KMS-11 (cell line): ENCODE data around the gene CACNA1G.

ENCODE experiments used
- H2AFZ ChIP-seq: fragments of 200-600 bp; sonication (generic); 2 replicates; pipeline ENCODE4 v1.6.1; 2016; ENCODE audit warnings: antibody characterized with exemption, mixed run types, low read depth
- H3K27ac ChIP-seq: fragments of 200-600 bp; sonication (generic); 2 replicates; pipeline ENCODE4 v1.6.1; 2016; ENCODE audit warnings: mild to moderate bottlenecking, mixed run types
- H3K27me3 ChIP-seq: fragments of 200-600 bp; sonication (generic); 2 replicates; pipeline ENCODE4 v1.6.1; 2017; ENCODE audit warnings: mild to moderate bottlenecking, low read depth, mixed run types, moderate library complexity; ENCODE audit not compliant: insufficient read depth
- H3K36me3 ChIP-seq: fragments of 200-600 bp; sonication (generic); 2 replicates; pipeline ENCODE4 v1.6.1; 2017; ENCODE audit warnings: mild to moderate bottlenecking, mixed run types; ENCODE audit not compliant: insufficient read depth
- H3K4me1 ChIP-seq: fragments of 200-600 bp; sonication (generic); 2 replicates; pipeline ENCODE4 v1.6.1; 2016; ENCODE audit warnings: mild to moderate bottlenecking, low read depth, mixed run types; ENCODE audit not compliant: poor library complexity, severe bottlenecking
- H3K4me2 ChIP-seq: fragments of 200-600 bp; sonication (generic); 2 replicates; pipeline ENCODE4 v1.7.0; 2016; ENCODE audit warnings: mild to moderate bottlenecking, mixed run types
- H3K4me3 ChIP-seq: fragments of 200-600 bp; sonication (generic); IDR thresholded peaks from 2 replicates; pipeline ENCODE4 v1.6.1; 2017; ENCODE audit warnings: low read depth, low read length, mixed read lengths; ENCODE audit not compliant: insufficient read depth
- H3K79me2 ChIP-seq: fragments of 200-600 bp; sonication (generic); 2 replicates; pipeline ENCODE4 v1.6.1; 2016; ENCODE audit warnings: low read depth, mixed run types; ENCODE audit not compliant: insufficient read depth
- H3K9ac ChIP-seq: fragments of 200-600 bp; sonication (generic); 2 replicates; pipeline ENCODE4 v1.6.1; 2016; ENCODE audit warnings: mild to moderate bottlenecking, mixed run types
- H4K20me1 ChIP-seq: fragments of 200-600 bp; sonication (generic); 2 replicates; pipeline ENCODE4 v1.6.1; 2016; ENCODE audit warnings: mild to moderate bottlenecking, mixed run types; ENCODE audit not compliant: insufficient read depth
- TF ChIP-seq, protein P1 (sequence below): fragments of 200-600 bp; sonication (generic); conservative IDR thresholded peaks from 2 replicates; pipeline ENCODE4 v1.6.1; 2017; ENCODE audit warnings: low read depth, mild to moderate bottlenecking, antibody characterized with exemption, low read length, moderate library complexity, mixed read lengths

The CACNA1G gene

GRCh38 chr17:50519141-50519834 is 41.2 kb upstream of the CACNA1G start:
- Histone ChIP-seq H2AFZ (no peak overlapping the region), H3K4me1 (peaks cover 6% of the 10 kb centered on the region)
- TF ChIP-seq, protein P1, sequence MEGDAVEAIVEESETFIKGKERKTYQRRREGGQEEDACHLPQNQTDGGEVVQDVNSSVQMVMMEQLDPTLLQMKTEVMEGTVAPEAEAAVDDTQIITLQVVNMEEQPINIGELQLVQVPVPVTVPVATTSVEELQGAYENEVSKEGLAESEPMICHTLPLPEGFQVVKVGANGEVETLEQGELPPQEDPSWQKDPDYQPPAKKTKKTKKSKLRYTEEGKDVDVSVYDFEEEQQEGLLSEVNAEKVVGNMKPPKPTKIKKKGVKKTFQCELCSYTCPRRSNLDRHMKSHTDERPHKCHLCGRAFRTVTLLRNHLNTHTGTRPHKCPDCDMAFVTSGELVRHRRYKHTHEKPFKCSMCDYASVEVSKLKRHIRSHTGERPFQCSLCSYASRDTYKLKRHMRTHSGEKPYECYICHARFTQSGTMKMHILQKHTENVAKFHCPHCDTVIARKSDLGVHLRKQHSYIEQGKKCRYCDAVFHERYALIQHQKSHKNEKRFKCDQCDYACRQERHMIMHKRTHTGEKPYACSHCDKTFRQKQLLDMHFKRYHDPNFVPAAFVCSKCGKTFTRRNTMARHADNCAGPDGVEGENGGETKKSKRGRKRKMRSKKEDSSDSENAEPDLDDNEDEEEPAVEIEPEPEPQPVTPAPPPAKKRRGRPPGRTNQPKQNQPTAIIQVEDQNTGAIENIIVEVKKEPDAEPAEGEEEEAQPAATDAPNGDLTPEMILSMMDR = no peak

DNA sequence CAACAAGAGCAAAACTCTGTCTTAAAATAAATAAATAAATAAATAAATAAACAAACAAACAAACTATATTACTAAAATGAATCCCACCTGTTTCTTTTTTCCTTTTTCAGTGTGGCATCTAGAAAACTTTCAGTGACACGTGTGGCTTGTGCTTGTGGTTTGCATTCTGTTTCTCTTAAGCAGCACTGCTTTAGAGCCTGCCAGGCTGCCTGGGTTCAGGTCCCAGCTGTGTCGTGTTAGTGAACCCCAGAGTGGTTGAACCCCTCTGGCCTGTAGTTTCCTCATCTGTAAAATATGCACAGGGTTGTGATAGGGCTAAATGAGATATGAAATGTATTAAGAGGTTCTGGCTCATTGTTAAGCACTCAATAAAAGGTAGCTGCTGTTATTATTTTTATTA is 40.0 kb upstream of the CACNA1G start:
- no peak overlapping the region for H2AFZ ChIP-seq

More at GRCh38 chr17:50519141-50519834, 41.2 kb upstream of the CACNA1G start:
- no peaks in the 10 kb centered on the region for H3K79me2 ChIP-seq
- no peaks in the 10 kb centered on the region for H4K20me1 ChIP-seq
- no peaks in the 10 kb centered on the region for H3K36me3 ChIP-seq
- H3K9ac ChIP-seq = no peak overlapping the region
- H3K4me2 ChIP-seq = no peak overlapping the region
- no peaks in the 10 kb centered on the region for H3K27me3 ChIP-seq
- H3K27ac ChIP-seq = no peak overlapping the region
- H3K4me3 ChIP-seq = no peak overlapping the region

DNA sequence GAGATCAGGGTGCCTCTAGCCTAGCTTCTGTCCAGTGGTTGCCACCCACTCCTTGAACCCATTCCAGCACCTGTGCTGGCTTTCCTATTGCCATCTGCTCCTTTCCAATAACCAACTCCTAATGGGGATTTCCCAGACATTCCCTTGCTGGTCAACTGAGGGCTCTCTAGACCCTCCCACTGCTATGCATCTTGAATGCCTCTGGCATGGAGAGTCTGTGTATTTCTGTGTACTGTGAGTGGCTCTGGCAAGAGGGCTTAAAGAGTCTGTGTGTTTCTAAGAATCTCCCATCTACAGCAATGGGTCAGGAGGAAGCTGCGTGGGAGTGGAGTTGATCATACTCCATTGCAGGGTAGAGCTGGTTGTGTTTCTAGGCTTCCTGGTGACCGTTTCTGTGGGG is 39.0 kb upstream of the CACNA1G start:
- H3K27me3 ChIP-seq = no peaks in the 10 kb centered on the region

More for the DNA sequence above, 40.0 kb upstream of the CACNA1G start:
- Histone ChIP-seq H3K4me2 (no peak overlapping the region), H3K4me3 (no peak overlapping the region), H3K9ac (no peak overlapping the region), H4K20me1 (no peaks in the 10 kb centered on the region), H3K27ac (no peak overlapping the region), H3K27me3 (no peaks in the 10 kb centered on the region), H3K36me3 (no peaks in the 10 kb centered on the region), H3K79me2 (no peaks in the 10 kb centered on the region), H3K4me1 (peaks cover 6% of the 10 kb centered on the region)
- TF ChIP-seq, protein P1 = no peak

DNA sequence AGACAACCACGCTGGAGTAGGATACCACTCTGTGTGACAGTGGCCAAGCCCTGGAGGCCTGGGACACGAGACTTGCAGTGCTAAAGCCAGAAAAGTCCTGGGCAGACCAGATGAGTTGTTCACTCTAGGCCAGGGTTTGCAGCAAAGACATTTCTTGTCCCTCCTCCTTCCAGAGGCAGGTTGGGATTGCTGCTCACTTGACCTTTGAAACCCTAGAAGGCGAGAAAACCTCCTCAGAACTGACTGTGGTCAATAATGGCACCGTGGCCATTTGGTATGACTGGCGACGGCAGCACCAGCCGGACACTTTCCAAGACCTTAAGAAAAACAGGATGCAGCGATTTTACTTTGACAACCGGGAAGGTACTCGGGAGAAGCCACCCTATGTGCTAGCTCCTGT is 37.7 kb upstream of the CACNA1G start:
- TF ChIP-seq, protein P1 = no peak
- Histone ChIP-seq H3K27ac (no peak overlapping the region), H3K36me3 (no peaks in the 10 kb centered on the region)

More for the DNA sequence above, 39.0 kb upstream of the CACNA1G start:
- H3K9ac ChIP-seq = no peak overlapping the region
- no peak overlapping the region for H3K4me3 ChIP-seq
- TF ChIP-seq, protein P1 = no peak
- H3K36me3 ChIP-seq = no peaks in the 10 kb centered on the region
- H2AFZ ChIP-seq = no peak overlapping the region
- no peaks in the 10 kb centered on the region for H4K20me1 ChIP-seq
- H3K79me2 ChIP-seq = no peaks in the 10 kb centered on the region
- no peak overlapping the region for H3K4me2 ChIP-seq
- peaks cover 6% of the 10 kb centered on the region for H3K4me1 ChIP-seq
- no peak overlapping the region for H3K27ac ChIP-seq

More for the DNA sequence above, 37.7 kb upstream of the CACNA1G start:
- Histone ChIP-seq H3K9ac (no peak overlapping the region), H3K4me3 (no peak overlapping the region), H2AFZ (no peak overlapping the region), H3K4me1 (peaks cover 6% of the 10 kb centered on the region), H3K27me3 (no peaks in the 10 kb centered on the region), H3K4me2 (no peak overlapping the region), H3K79me2 (no peaks in the 10 kb centered on the region), H4K20me1 (no peaks in the 10 kb centered on the region)
